ENCODE measurements around the gene FBXL19.

Gene FBXL19

DNA sequence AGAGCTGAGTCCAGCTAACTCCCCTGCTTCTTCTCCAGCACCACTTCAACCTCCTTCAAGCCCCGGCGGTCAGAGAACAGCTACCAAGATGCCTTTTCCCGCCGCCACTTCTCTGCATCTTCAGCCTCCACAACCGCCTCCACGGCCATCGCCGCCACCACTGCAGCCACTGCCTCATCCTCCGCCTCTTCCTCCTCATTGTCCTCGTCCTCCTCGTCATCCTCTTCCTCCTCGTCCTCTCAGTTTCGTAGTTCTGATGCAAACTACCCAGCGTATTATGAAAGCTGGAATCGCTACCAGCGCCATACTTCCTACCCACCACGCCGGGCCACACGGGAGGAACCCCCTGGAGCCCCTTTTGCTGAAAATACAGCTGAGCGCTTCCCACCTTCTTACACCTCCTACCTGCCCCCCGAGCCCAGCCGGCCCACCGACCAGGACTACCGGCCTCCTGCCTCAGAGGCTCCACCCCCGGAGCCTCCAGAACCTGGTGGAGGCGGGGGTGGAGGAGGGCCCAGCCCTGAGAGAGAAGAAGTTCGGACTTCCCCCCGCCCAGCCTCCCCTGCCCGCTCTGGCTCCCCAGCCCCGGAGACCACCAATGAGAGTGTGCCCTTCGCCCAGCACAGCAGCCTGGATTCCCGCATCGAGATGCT lies 41.3 kb downstream of the FBXL19 start:
- DNase-seq (ENCODE audit: low read depth in 2 of 2) = no peak

DNA sequence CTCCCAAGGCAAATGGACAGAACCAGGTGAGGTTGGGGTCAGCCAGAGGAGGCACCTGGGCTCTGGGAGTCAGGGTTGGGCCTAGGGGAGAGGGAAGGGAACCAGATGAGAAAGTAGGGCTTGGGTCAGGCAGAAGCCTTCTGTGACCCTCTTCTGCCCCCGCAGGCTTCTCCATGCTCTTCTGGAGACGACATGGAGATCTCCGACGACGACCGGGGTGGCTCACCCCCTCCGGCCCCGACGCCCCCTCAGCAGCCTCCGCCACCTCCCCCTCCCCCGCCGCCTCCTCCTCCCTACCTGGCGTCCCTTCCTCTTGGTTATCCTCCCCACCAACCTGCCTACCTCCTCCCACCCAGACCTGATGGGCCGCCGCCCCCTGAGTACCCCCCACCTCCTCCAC lies 42.1 kb downstream of the FBXL19 start:
- DNase-seq (ENCODE audit: low read depth in 2 of 2) = no peak

DNA sequence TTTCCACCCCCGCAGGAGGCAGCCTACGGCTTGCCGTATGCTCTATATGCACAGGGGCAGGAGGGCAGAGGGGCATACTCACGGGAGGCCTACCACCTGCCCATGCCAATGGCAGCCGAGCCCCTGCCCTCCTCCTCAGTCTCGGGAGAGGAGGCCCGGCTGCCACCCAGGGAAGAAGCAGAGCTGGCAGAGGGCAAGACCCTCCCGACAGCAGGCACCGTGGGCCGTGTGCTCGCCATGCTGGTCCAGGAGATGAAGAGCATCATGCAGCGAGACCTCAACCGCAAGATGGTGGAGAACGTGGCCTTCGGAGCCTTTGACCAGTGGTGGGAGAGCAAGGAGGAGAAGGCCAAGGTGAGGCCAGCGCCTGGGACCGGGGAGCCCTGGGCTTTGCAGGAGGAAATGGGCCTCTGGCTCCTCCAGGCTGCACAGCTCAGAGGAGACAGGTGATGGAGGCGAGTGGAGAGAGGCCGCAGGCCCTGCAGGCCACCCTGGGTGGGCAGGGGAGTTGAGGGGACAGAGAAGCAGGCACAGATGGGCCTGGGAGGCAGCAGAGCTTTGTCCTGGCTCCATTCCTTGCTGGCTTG lies 42.8 kb downstream of the FBXL19 start:
- DNase-seq (ENCODE audit: low read depth in 2 of 2) = no peak

GRCh38 chr16:30967795-30968194 lies 44.4 kb downstream of the FBXL19 start:
- no peak for DNase-seq (ENCODE audit: low read depth in 2 of 2)

GRCh38 chr16:30969246-30969842 lies 46.0 kb downstream of the FBXL19 start:
- DNase-seq (ENCODE audit: low read depth in 2 of 2) = no peak

DNA sequence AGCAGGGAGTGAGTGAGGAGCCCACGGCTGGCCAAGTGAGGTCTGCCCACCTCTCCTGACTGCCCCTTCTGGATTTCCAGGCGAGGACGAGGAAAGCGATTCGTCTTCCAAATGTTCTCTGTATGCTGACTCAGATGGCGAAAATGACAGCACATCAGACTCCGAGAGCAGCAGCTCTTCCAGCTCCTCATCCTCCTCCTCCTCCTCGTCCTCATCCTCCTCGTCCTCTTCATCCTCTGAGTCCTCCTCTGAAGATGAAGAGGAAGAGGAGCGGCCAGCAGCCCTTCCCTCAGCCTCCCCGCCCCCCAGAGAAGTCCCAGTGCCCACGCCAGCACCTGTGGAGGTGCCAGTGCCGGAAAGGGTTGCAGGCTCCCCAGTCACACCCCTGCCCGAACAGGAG lies 47.9 kb downstream of the FBXL19 start:
- no peak for DNase-seq (ENCODE audit: low read depth in 2 of 2)

- DNase-seq (ENCODE audit: low read depth in 2 of 2) = no peak
Measured at GRCh38 chr16:30972872-30973271, 49.5 kb downstream of the FBXL19 start.

GRCh38 chr16:30974348-30974747 lies 51.0 kb downstream of the FBXL19 start:
- no peak for DNase-seq (ENCODE audit: low read depth in 2 of 2)

DNA sequence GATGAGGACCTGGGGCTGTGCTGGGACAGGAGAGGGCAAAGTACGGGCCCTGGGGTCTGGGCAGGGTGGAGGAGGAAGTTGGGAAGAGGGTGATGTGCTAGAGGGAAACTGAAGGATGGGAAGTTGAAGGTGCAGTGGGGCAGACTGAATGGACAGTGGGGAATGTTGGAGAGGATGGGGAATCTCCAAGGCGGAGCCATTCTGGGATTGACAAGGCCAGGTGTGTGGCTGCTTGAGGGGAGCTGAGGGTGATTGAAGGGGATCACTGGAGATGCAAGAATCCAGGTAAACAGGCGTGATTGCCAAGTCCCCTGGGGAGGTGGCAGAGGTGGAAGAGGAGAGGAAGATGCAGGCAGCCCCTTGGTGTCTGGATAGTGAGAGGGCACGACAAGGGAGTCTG lies 53.1 kb downstream of the FBXL19 start:
- no peak for DNase-seq (ENCODE audit: low read depth in 2 of 2)

- DNase-seq (ENCODE audit: low read depth in 2 of 2) = no peak
Measured at GRCh38 chr16:30977502-30977901, 54.1 kb downstream of the FBXL19 start.

DNA sequence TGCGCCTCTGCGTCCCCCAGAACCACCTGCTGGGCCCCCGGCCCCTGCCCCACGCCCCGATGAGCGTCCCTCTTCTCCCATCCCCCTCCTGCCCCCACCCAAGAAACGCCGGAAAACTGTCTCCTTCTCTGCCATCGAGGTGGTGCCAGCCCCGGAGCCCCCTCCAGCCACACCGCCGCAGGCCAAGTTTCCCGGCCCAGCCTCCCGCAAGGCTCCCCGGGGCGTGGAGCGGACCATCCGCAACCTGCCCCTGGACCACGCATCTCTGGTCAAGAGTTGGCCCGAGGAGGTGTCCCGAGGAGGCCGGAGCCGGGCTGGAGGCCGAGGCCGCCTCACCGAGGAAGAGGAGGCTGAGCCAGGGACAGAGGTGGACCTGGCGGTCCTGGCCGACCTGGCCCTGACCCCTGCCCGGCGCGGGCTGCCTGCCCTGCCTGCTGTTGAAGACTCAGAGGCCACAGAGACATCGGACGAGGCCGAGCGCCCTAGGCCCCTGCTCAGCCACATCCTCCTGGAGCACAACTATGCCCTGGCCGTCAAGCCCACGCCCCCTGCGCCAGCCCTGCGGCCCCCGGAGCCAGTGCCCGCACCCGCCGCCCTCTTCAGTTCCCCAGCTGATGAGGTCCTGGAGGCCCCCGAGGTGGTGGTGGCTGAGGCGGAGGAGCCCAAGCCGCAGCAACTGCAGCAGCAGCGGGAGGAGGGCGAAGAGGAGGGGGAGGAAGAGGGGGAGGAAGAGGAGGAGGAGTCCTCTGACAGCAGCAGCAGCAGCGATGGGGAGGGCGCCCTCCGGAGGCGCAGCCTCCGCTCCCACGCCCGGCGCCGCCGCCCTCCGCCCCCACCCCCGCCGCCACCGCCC lies 56.0 kb downstream of the FBXL19 start:
- DNase-seq (ENCODE audit: low read depth in 2 of 2) = no peak

DNA sequence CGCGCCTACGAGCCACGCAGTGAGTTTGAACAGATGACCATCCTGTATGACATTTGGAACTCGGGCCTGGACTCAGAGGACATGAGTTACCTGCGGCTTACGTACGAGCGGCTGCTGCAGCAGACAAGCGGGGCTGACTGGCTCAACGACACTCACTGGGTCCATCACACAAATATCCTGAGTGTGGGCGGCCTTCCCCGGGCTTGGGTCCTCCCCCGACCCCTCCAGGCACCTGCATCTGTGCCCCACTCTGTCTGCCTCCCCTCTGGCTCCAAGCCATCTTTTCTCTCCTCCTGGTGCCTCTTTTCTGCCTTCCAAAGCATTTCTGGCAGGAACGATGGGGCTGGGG lies 56.6 kb downstream of the FBXL19 start:
- no peak for DNase-seq (ENCODE audit: low read depth in 2 of 2)

DNA sequence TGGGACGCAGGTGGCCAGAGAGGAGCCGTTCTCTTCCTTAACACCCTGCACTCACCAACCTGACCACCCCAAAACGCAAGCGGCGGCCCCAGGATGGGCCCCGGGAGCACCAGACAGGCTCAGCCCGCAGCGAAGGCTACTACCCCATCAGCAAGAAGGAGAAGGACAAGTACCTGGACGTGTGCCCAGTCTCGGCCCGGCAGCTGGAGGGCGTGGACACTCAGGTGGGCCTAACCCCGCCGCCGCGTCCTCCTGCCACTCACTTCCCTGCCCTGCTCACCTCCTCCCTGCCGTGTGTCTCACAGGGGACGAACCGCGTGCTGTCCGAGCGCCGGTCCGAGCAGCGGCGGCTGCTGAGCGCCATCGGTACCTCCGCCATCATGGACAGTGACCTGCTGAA lies 57.1 kb downstream of the FBXL19 start:
- no peak for DNase-seq (ENCODE audit: low read depth in 2 of 2)

DNA sequence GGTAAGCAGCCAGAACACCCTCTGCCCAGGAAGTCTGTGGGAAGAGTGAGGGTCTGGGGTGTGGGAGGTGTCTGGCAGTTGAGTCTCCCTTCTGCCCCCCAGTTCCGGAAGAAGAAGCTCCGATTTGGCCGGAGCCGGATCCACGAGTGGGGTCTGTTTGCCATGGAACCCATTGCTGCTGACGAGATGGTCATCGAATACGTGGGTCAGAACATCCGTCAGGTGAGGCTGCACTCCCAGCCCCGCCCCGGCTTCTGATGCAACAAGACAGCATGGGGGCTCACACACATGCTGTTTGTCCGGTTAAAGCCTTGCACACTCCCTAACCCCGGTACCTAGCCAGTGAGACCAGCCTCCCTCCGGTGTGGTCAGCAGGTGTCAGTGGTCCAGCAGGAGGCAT lies 57.6 kb downstream of the FBXL19 start:
- DNase-seq (ENCODE audit: low read depth in 2 of 2) = no peak

DNA sequence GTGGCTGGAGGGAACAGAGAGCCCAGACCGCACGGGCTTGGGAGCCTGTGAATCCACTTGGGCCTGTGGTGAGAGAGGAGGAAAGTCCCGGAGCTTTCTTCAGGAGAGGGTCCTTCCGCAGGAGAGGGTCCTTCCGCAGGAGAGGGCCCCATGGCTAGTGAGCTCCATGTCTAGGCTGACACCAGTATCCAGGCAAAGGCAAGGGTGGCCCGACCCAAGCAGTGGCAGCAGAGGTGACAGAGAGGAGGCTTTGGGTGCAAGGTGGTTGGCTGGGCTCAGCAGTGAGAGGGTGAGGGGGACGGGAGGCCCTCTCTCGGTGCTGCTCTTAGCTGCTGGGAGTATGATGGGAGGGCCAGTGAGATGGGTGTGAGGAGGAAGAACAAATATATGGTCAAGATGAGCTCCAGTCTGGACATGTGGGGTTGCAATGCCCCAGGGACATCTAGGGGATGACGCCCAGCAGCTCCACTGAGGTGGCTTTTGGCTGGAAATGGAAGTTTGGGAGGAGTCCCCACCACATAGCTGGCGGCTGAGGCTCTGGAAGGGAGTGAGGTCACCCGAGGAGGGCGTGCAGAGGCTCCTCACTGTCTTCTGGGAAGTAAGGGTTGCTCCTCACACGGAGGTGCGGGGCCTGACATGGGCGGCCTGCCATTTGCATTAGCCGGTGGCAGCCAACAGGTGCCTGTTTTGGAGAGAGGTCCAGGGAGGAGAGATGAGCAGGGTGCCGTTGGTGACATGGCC lies 59.3 kb downstream of the FBXL19 start:
- DNase-seq (ENCODE audit: low read depth in 2 of 2) = no peak

DNA sequence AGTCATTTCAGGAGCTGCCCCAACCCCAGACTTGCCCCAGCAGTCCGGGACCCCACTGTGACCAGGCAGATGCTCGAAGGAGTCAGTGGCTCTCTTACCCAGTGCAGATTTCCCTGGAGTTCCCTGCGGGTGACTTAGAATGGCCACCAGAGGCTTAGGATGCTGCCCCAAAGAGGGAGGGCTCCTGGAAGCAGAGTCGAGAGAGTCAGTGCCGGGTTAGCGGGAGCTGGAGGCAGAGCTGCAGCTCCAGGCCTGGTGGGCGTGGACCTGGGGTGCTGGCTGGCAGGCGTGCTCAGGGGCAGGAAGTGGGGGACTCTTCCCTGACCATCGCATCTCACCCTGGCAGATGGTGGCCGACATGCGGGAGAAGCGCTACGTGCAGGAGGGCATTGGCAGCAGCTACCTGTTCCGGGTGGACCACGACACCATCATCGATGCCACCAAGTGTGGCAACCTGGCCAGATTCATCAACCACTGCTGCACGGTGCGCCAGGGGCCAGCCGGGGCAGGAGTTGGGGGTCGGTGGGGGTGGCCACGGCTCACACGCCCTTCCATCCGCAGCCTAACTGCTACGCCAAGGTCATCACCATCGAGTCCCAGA lies 60.0 kb downstream of the FBXL19 start:
- no peak for DNase-seq (ENCODE audit: low read depth in 2 of 2)

- no peak for DNase-seq (ENCODE audit: low read depth in 2 of 2)
Measured at GRCh38 chr16:30983898-30984610, 60.7 kb downstream of the FBXL19 start.

DNA sequence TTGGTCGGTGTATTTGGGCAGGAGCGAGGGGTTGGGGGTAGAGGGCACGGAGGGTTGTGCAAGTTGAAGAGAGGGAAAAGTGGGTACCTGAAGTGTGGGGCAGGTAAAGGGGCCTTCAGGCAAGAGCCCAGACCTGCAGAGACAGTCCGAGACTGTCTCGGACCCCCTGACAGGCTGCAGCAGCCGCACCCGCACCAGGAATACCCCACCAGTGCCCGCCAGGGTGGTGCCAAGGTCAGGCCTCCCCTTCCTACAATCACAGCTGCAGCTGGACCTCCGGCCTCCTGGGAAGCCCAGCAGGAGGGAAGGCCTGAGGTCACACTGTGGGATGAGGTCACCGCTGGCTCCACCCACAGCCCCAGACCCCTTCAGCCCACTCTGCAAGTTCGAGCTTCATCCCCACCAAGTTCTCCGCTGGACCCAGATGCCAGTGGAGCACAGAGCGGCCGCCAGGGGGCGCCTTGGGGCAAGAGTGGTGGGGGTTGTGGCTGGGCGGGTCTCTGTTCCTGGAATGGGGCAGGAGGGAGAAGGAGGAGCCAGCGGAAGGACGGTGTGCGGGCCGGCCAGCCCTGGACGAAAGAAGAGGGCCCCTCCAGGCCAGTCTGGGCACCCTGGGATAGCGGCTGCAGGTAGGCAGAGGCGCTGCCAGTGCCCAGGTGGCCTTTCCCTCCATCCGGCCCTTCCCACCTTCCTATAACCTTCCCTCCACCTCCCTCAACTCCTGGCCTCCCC lies 61.5 kb downstream of the FBXL19 start, which contains the start of gene HSD3B7:
TSS of gene HSD3B7 (plus strand) at position 539 of the 732 bp plus-strand sequence. CDS start 452 bp downstream, outside the sequence.
- peak; percentile 33 to 39 for DNase-seq (ENCODE audit: low read depth in 2 of 2)

- no peak for DNase-seq (ENCODE audit: low read depth in 2 of 2)
Measured at GRCh38 chr16:30985401-30986128, 62.2 kb downstream of the FBXL19 start.

Data from fibroblast of skin of left biceps (primary cell).